ENCODE data around the gene STKLD1.
"Not testable (repeated sequence)": the region's sequence is repeated elsewhere in the genome, so short reads cannot be mapped to it uniquely, and the experiment has no call there.

STKLD1 gene

GRCh38 chr9:133443982-133444381 is 67.8 kb downstream of the STKLD1 start:
- no peak for DNase-seq (ENCODE audit: low read depth in 3 of 3)

DNA sequence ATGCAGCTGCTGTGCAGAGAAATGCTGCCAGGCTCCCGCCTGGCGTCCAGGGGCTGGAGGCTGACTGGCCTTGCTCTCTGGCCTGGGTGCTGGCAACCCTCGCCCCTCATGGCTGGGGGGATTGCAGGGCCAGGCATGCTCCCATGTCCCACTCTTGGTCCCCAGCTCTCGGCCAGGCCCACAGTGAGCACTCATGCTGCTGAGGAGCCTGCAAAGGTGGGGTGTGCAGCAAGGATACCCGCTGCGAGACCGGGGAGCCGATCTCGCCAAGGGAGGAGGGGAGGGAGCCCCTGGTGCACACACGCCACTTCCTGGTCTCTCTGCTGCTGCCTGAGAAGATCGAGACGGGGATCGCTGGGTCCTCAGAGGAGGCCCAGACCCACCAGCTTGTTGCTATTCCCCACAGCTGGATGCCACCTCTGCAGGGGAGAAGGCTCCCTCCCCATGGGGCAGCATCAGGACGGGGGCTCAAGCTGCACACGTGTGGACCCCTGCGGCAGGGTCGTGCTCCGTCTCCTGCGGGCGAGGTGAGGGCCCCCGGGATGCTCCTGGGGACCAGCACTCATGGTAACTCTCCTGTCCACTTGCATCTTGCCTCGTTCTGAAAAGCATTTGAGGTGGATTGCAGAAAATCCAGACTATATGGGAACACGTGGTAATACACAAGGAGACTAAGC is 69.3 kb downstream of the STKLD1 start:
- DNase-seq (ENCODE audit: low read depth in 3 of 3): no peak

DNA sequence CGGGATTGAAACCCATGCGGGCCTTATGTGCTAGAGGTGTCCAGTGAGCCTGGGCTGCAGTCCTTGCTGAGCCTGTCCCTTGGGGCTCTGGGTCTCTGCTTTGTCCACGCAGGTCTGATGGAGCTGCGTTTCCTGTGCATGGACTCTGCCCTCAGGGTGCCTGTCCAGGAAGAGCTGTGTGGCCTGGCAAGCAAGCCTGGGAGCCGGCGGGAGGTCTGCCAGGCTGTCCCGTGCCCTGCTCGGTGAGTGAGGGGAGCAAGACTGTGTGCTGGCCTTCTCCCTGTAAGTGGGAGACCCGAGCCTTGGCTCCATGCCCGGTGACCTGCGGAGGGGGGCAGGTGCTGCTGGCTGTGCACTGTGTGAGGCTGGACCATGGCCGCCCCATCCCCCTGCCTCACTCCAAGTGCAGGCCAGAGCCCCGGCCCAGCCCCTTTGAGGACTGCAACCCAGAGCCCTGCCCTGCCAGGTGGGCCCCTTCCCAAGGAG is 72.4 kb downstream of the STKLD1 start:
- no peak for DNase-seq (ENCODE audit: low read depth in 3 of 3)

DNA sequence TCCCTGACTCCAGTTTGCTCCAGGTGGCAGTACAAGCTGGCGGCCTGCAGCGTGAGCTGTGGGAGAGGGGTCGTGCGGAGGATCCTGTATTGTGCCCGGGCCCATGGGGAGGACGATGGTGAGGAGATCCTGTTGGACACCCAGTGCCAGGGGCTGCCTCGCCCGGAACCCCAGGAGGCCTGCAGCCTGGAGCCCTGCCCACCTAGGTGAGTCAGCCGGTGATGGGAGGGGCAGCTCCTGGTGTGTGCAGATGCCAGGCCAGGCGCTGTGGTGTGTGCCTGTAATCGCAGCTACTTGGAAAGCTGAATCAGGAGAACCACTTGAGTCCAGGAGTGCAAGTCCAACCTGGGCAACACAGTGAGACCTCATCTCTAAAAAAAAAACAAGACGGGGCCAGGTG is 73.6 kb downstream of the STKLD1 start:
- DNase-seq (ENCODE audit: low read depth in 3 of 3): no peak

DNA sequence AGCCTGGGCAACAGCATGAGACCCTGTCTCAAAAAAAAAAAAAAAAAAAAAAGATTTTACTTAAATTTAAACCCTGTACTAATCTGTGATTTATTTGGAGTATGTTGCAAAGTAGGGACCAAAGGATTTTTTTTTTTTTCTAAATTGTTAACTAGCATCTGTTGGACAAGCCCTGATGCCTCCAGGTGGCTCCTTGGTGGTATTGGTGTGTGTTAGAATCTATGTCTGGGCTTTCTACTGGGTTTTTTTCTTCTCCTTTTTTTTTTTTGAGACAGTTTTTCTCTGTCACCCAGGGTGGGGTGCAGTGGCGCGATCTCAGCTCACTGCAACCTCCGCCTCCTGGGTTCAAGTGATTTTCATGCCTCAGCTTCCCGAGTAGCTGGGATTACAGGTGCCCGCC is 75.7 kb downstream of the STKLD1 start:
- not testable (repeated sequence) for DNase-seq (ENCODE audit: low read depth in 3 of 3)

GRCh38 chr9:133452562-133452961 is 76.4 kb downstream of the STKLD1 start:
- DNase-seq (ENCODE audit: low read depth in 3 of 3): no peak

GRCh38 chr9:133453651-133454050 is 77.5 kb downstream of the STKLD1 start:
- DNase-seq (ENCODE audit: low read depth in 3 of 3): no peak

- no peak for DNase-seq (ENCODE audit: low read depth in 3 of 3)
Observed at GRCh38 chr9:133454325-133454724, 78.2 kb downstream of the STKLD1 start.

GRCh38 chr9:133454943-133455673 is 78.9 kb downstream of the STKLD1 start:
- DNase-seq (ENCODE audit: low read depth in 3 of 3): no peak
